ENCODE results near the gene MOB2. TPM values are rescaled to one million over a fixed set of nuclear protein-coding genes. Genes with fewer than 3 reads are reported as not detected.

MOB2 gene, protein sequence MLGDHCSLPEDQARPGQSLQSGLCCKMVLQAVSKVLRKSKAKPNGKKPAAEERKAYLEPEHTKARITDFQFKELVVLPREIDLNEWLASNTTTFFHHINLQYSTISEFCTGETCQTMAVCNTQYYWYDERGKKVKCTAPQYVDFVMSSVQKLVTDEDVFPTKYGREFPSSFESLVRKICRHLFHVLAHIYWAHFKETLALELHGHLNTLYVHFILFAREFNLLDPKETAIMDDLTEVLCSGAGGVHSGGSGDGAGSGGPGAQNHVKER
- total RNA-seq, result 10 to 100 TPM; 34.3 to 38.5 TPM
- polyA plus RNA-seq, result 10 to 100 TPM; 31.6 to 45.2 TPM
- long read RNA-seq, donor 1, partial matches to known transcripts, result 9 of 10 reads
- long read RNA-seq, donor 1, other reads (novel, unspliced or antisense), result 0 of 10 reads
- long read RNA-seq, donor 2, result 0 reads
- long read RNA-seq, donor 3, partial matches to known transcripts, result 0 of 3 reads
- long read RNA-seq, donor 3, other reads (novel, unspliced or antisense), result 0 of 3 reads
- long read RNA-seq, donor 4, partial matches to known transcripts, result 5 of 6 reads
- long read RNA-seq, donor 4, other reads (novel, unspliced or antisense), result 0 of 6 reads
- long read RNA-seq, donor 5, partial matches to known transcripts, result 9 of 11 reads
- long read RNA-seq, donor 5, other reads (novel, unspliced or antisense), result 0 of 11 reads

GRCh38 chr11:1486054-1486825 is at the start of gene MOB2:
TSS of gene MOB2 (minus strand) at chr11:1486779. CDS start at chr11:1486556, 223 bp downstream.
- 36 to 58% methylated on average over 30 to 31 of the region's 31 CpGs for WGBS, 2 donors
- DNase-seq, result peak; percentile 54 to 68 (median 68)
- Histone ChIP-seq H3K27me3 (ENCODE audit: control insufficient read depth in 3 of 3, insufficient read depth in 3 of 3, low read length in 2 of 3) (no peaks in the 10 kb centered on the region), H3K4me3 (peak within 1 kb of the TSS; percentile 20), H3K36me3 (ENCODE audit: control insufficient read depth in 4 of 4, insufficient read depth in 4 of 4, low read length in 4 of 4) (peaks cover 0 to 12% (median 0%) of the 10 kb centered on the region in 4 donors), H3K4me1 (ENCODE audit: control insufficient read depth in 5 of 5, insufficient read depth in 5 of 5, low read length in 5 of 5) (peaks cover 9 to 67% (median 14%) of the 10 kb centered on the region in 5 donors), H3K9ac (ENCODE audit: insufficient read depth in 1 of 2, low read length in 2 of 2) (no peak within 1 kb of the TSS), H3K9me3 (ENCODE audit: control insufficient read depth in 4 of 4, insufficient read depth in 3 of 4, low read length in 3 of 4) (no peaks in the 10 kb centered on the region), H3K27ac (ENCODE audit: low read depth in 1 of 2, low read length in 1 of 2) (peak within 1 kb of the TSS in 1 of 2 donors; percentile 72)
- TF ChIP-seq, protein P1, sequence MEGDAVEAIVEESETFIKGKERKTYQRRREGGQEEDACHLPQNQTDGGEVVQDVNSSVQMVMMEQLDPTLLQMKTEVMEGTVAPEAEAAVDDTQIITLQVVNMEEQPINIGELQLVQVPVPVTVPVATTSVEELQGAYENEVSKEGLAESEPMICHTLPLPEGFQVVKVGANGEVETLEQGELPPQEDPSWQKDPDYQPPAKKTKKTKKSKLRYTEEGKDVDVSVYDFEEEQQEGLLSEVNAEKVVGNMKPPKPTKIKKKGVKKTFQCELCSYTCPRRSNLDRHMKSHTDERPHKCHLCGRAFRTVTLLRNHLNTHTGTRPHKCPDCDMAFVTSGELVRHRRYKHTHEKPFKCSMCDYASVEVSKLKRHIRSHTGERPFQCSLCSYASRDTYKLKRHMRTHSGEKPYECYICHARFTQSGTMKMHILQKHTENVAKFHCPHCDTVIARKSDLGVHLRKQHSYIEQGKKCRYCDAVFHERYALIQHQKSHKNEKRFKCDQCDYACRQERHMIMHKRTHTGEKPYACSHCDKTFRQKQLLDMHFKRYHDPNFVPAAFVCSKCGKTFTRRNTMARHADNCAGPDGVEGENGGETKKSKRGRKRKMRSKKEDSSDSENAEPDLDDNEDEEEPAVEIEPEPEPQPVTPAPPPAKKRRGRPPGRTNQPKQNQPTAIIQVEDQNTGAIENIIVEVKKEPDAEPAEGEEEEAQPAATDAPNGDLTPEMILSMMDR (IDR thresholded peaks at IDR 0.05; ENCODE audit: control extremely low read depth, extremely low read depth), result no peak
- peak; percentile 42 for ATAC-seq (ENCODE audit: insufficient read depth, low FRiP score)

DNA sequence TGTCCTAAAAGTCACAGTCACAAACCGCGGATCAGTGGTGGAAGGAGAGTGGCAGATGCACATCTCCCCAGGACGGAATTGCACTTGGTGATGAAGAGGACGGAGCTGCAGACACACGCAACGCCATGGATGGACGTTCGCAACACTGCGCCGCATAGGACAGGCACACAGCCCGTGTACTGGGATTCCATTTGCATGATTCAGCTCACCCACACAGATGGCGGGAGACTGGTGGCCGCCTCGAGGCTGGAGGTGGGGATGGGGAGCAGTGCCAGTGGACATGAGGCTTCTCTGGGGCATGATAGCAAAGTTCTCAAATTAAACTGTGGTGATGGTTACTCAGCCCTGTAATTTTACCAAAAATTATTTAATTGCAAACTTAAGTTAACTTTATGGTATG is 48.1 kb upstream of the MOB2 start:
- no peak overlapping the region for H3K4me3 ChIP-seq
- ATAC-seq (ENCODE audit: insufficient read depth, low FRiP score), result no peak
- no peak overlapping the region for H3K9ac ChIP-seq (ENCODE audit: insufficient read depth in 1 of 2, low read length in 2 of 2)
- 87 to 89% methylated on average over 14 of the region's 14 CpGs for WGBS, 2 donors
- H3K4me1 ChIP-seq (ENCODE audit: control insufficient read depth in 5 of 5, insufficient read depth in 5 of 5, low read length in 5 of 5), result peaks cover 0 to 42% (median 3%) of the 10 kb centered on the region in 5 donors
- peaks cover 0 to 4% (median 4%) of the 10 kb centered on the region in 3 donors for H3K27me3 ChIP-seq (ENCODE audit: control insufficient read depth in 3 of 3, insufficient read depth in 3 of 3, low read length in 2 of 3)
- H3K36me3 ChIP-seq (ENCODE audit: control insufficient read depth in 4 of 4, insufficient read depth in 4 of 4, low read length in 4 of 4), result peaks cover 0 to 11% (median 0%) of the 10 kb centered on the region in 4 donors
- TF ChIP-seq, protein P1 (IDR thresholded peaks at IDR 0.05; ENCODE audit: control extremely low read depth, extremely low read depth), result no peak
- H3K27ac ChIP-seq (ENCODE audit: low read depth in 1 of 2, low read length in 1 of 2), result no peak overlapping the region
- no peaks in the 10 kb centered on the region for H3K9me3 ChIP-seq (ENCODE audit: control insufficient read depth in 4 of 4, insufficient read depth in 3 of 4, low read length in 3 of 4)
- DNase-seq, result no peak

- no peak overlapping the region for H3K4me3 ChIP-seq
- DNase-seq (no peak), ATAC-seq (ENCODE audit: insufficient read depth, low FRiP score) (no peak)
- H3K36me3 ChIP-seq (ENCODE audit: control insufficient read depth in 4 of 4, insufficient read depth in 4 of 4, low read length in 4 of 4), result peaks cover 0 to 11% (median 0%) of the 10 kb centered on the region in 4 donors
- no peak overlapping the region for H3K27ac ChIP-seq (ENCODE audit: low read depth in 1 of 2, low read length in 1 of 2)
- H3K9ac ChIP-seq (ENCODE audit: insufficient read depth in 1 of 2, low read length in 2 of 2), result no peak overlapping the region
- 90 to 94% methylated on average over 7 of the region's 7 CpGs for whole genome bisulfite sequencing, 2 donors
- H3K9me3 ChIP-seq (ENCODE audit: control insufficient read depth in 4 of 4, insufficient read depth in 3 of 4, low read length in 3 of 4), result no peaks in the 10 kb centered on the region
- TF ChIP-seq, protein P1 (IDR thresholded peaks at IDR 0.05; ENCODE audit: control extremely low read depth, extremely low read depth), result no peak
- peaks cover 0 to 47% (median 3%) of the 10 kb centered on the region in 5 donors for H3K4me1 ChIP-seq (ENCODE audit: control insufficient read depth in 5 of 5, insufficient read depth in 5 of 5, low read length in 5 of 5)
- peaks cover 0 to 4% (median 4%) of the 10 kb centered on the region in 3 donors for H3K27me3 ChIP-seq (ENCODE audit: control insufficient read depth in 3 of 3, insufficient read depth in 3 of 3, low read length in 2 of 3)
These were observed 47.6 kb upstream of the MOB2 start for GRCh38 chr11:1534171-1534570.
